WTC11 (cell line): ENCODE results near the gene LYL1.

Experiments used
- FOXK1 ChIP-seq: sonication (generic); formaldehyde crosslinking; IDR thresholded peaks from 2 replicates; pipeline ENCODE4 v1.8.0; 2022; ENCODE audit warnings: mild to moderate bottlenecking, moderate library complexity, missing genetic modification reagents
- TP53 ChIP-seq: sonication (generic); formaldehyde crosslinking; IDR thresholded peaks from 2 replicates; pipeline ENCODE4 v1.8.1; 2023; ENCODE audit warnings: mild to moderate bottlenecking, missing genetic modification reagents
- ZNF232 ChIP-seq: sonication (generic); formaldehyde crosslinking; IDR thresholded peaks from 2 replicates; pipeline ENCODE4 v1.8.0; 2022; ENCODE audit warnings: mild to moderate bottlenecking, missing genetic modification reagents
- TF ChIP-seq, protein P1 (sequence below): fragments of 200-600 bp; IDR thresholded peaks from 2 replicates; pipeline ENCODE4 v1.8.0; 2022; ENCODE audit warnings: antibody characterized with exemption
- TF ChIP-seq, protein P2 (sequence below): sonication (generic); formaldehyde crosslinking; IDR thresholded peaks from 2 replicates; pipeline ENCODE4 v1.8.1; 2023; ENCODE audit warnings: mild to moderate bottlenecking, missing genetic modification reagents, moderate library complexity
- TF ChIP-seq, protein P3 (sequence below): sonication (generic); formaldehyde crosslinking; IDR thresholded peaks from 2 replicates; pipeline ENCODE4 v1.8.1; 2023; ENCODE audit warnings: mild to moderate bottlenecking, missing genetic modification reagents

DNA sequence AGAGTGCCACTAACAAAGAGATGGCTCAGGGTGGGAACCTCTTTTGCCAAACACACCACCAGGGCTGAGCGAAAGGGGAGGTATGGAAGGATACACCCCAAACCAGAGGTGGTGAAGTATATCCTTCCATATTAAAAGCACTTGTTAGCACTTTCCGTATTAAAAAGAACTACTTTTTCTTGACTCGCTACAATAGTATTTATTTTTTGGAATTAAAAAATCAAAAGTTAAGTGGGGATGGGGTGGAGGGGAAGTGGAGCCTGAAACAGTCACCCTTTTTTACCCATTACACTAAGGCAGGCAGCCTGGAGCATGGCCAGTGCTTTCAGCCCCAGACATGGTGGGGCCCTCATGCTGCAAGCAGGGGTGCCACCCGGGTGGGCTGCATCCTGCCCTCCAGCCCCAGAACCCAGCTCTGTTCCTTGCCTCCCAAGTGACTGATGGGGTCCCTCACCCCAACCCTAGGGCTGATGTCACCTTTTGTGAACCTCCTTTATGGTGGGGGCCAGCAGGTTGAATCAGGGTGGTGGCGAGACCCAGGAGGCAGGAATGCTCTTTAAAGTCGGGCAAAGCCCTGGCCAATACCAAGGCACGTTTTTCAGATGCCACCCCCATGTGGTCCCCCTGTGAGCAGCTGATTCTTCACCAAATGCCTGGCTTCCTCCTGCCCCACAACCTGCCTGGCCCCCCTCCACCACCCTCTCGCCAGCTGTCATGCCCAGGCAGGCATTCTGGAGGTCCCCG is 31.0 kb downstream of the LYL1 start:
- TF ChIP-seq, protein P1, sequence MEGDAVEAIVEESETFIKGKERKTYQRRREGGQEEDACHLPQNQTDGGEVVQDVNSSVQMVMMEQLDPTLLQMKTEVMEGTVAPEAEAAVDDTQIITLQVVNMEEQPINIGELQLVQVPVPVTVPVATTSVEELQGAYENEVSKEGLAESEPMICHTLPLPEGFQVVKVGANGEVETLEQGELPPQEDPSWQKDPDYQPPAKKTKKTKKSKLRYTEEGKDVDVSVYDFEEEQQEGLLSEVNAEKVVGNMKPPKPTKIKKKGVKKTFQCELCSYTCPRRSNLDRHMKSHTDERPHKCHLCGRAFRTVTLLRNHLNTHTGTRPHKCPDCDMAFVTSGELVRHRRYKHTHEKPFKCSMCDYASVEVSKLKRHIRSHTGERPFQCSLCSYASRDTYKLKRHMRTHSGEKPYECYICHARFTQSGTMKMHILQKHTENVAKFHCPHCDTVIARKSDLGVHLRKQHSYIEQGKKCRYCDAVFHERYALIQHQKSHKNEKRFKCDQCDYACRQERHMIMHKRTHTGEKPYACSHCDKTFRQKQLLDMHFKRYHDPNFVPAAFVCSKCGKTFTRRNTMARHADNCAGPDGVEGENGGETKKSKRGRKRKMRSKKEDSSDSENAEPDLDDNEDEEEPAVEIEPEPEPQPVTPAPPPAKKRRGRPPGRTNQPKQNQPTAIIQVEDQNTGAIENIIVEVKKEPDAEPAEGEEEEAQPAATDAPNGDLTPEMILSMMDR: no peak
- TF ChIP-seq, protein P2, sequence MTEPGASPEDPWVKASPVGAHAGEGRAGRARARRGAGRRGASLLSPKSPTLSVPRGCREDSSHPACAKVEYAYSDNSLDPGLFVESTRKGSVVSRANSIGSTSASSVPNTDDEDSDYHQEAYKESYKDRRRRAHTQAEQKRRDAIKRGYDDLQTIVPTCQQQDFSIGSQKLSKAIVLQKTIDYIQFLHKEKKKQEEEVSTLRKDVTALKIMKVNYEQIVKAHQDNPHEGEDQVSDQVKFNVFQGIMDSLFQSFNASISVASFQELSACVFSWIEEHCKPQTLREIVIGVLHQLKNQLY (CRISPR knock-in tag): no peak
- TF ChIP-seq FOXK1 (CRISPR knock-in tag) (no peak), ZNF232 (no peak), TP53 (no peak)
- TF ChIP-seq, protein P3, sequence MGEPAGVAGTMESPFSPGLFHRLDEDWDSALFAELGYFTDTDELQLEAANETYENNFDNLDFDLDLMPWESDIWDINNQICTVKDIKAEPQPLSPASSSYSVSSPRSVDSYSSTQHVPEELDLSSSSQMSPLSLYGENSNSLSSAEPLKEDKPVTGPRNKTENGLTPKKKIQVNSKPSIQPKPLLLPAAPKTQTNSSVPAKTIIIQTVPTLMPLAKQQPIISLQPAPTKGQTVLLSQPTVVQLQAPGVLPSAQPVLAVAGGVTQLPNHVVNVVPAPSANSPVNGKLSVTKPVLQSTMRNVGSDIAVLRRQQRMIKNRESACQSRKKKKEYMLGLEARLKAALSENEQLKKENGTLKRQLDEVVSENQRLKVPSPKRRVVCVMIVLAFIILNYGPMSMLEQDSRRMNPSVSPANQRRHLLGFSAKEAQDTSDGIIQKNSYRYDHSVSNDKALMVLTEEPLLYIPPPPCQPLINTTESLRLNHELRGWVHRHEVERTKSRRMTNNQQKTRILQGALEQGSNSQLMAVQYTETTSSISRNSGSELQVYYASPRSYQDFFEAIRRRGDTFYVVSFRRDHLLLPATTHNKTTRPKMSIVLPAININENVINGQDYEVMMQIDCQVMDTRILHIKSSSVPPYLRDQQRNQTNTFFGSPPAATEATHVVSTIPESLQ: no peak
